Adrenal gland (tissue), 5 donors: Measurements from ENCODE around the gene TET3.

Experiments
- CTCF ChIP-seq, 6 experiments: fragments of 450-650 bp in 4 of 6; fragments of 200-600 bp in 2 of 6; sonication (generic) in 1 of 6; IDR thresholded peaks; 1 replicate in 5 of 6; 2 replicates in 1 of 6; pipeline versions ENCODE4 v1.5.1 to v1.8.0; 2016 to 2021; ENCODE audit warnings: antibody characterized with exemption in 6 of 6, mild to moderate bottlenecking in 2 of 6, moderate library complexity in 1 of 6
- POLR2A ChIP-seq, 2 donors: fragments of 450-650 bp; IDR thresholded peaks; one replicate each; pipeline ENCODE4 v1.6.1; 2017; ENCODE audit warnings: antibody characterized with exemption in 2 of 2, mild to moderate bottlenecking in 2 of 2, moderate library complexity in 1 of 2
- donor health status: DM: no; HTN: no; CAD: no.

GRCh38 chr2:73983322-73984202, 1.1 kb upstream of the TET3 start:
- TF ChIP-seq POLR2A (IDR thresholded peaks at IDR 0.05) (no peak), CTCF (IDR thresholded peaks at IDR 0.05) (no peak)
